Neural cell (in vitro differentiated cells): Measurements from ENCODE around the gene HACD3.

Experiments used
- CTCF ChIP-seq: fragments of 450-650 bp; IDR thresholded peaks from 2 replicates; pipeline ENCODE4 v1.5.1; 2014; ENCODE audit warnings: antibody characterized with exemption, mild to moderate bottlenecking, moderate library complexity; ENCODE audit not compliant: poor library complexity, severe bottlenecking
- EP300 ChIP-seq: fragments of 450-650 bp; conservative IDR thresholded peaks from 2 replicates; pipeline ENCODE4 v1.6.1; 2014; ENCODE audit warnings: antibody characterized with exemption, mild to moderate bottlenecking, moderate library complexity; ENCODE audit not compliant: poor library complexity, severe bottlenecking
- EZH2 ChIP-seq: fragments of 200-600, 300-800 bp; shearing (Covaris generic), sonication (generic); IDR thresholded peaks from 2 replicates; pipeline ENCODE4 v1.6.1; 2014; ENCODE audit warnings: antibody characterized with exemption, low read length, borderline replicate concordance, mild to moderate bottlenecking; ENCODE audit not compliant: insufficient read depth, poor library complexity, severe bottlenecking
- MXI1 ChIP-seq: fragments of 450-650 bp; conservative IDR thresholded peaks from 2 replicates; pipeline ENCODE4 v1.6.1; 2014; ENCODE audit warnings: antibody characterized with exemption, mild to moderate bottlenecking; ENCODE audit not compliant: poor library complexity, severe bottlenecking
- POLR2AphosphoS5 ChIP-seq: IDR thresholded peaks from 2 replicates; pipeline ENCODE4 v1.6.1; 2012
- RAD21 ChIP-seq: fragments of 450-650 bp; conservative IDR thresholded peaks from 2 replicates; pipeline ENCODE4 v1.6.1; 2014; ENCODE audit warnings: antibody characterized with exemption, mild to moderate bottlenecking, moderate library complexity
- REST ChIP-seq: IDR thresholded peaks from 2 replicates; pipeline ENCODE4 v1.6.1; 2012; ENCODE audit warnings: borderline replicate concordance
- SMC3 ChIP-seq: fragments of 450-650 bp; conservative IDR thresholded peaks from 2 replicates; pipeline ENCODE4 v1.6.1; 2014; ENCODE audit warnings: antibody characterized with exemption, mild to moderate bottlenecking, moderate library complexity; ENCODE audit not compliant: poor library complexity

- TF ChIP-seq CTCF = no peak
- TF ChIP-seq POLR2AphosphoS5 = no peak
- no peak for TF ChIP-seq MXI1
- no peak for TF ChIP-seq EP300
- TF ChIP-seq EZH2 = no peak
- TF ChIP-seq REST = no peak
- TF ChIP-seq SMC3 = no peak
- TF ChIP-seq RAD21 = no peak
Observed at GRCh38 chr15:65598468-65598867, 68.2 kb downstream of the HACD3 start.
